Mesodermal cell (in vitro differentiated cells): ENCODE measurements around the gene RNF115.

Experiments used
- H3K27ac ChIP-seq: 2 replicates; pipeline ENCODE4 v1.7.0; 2013; ENCODE audit warnings: mild to moderate bottlenecking, low read depth, low read length, moderate library complexity; ENCODE audit not compliant: severe bottlenecking
- H3K36me3 ChIP-seq: 2 replicates; pipeline ENCODE4 v1.7.1; 2013; ENCODE audit warnings: mild to moderate bottlenecking, low read length, moderate library complexity; ENCODE audit not compliant: control insufficient read depth, insufficient read depth
- H3K4me1 ChIP-seq: one replicate; pipeline ENCODE4 v1.7.1; 2013; ENCODE audit warnings: mild to moderate bottlenecking, low read length; ENCODE audit not compliant: insufficient read depth, control insufficient read depth, poor library complexity, severe bottlenecking
- H3K4me3 ChIP-seq: 2 replicates; pipeline ENCODE4 v1.7.0; 2013; ENCODE audit warnings: low read length, control low read depth, mild to moderate bottlenecking; ENCODE audit not compliant: insufficient read depth, poor library complexity, severe bottlenecking; ENCODE audit errors: extremely low read depth
- H3K9me3 ChIP-seq: 2 replicates; pipeline ENCODE4 v1.7.1; 2013; ENCODE audit warnings: mild to moderate bottlenecking, low read length, moderate library complexity; ENCODE audit not compliant: control insufficient read depth
- WGBS, 2 experiments: methylation state at CpG; one replicate each; pipeline ENCODE4 v1.1.5; 2013; ENCODE audit warnings: missing lambda C conversion rate in 2 of 2; ENCODE audit not compliant: insufficient coverage in 2 of 2; 5-methylcytosine and 5-hydroxymethylcytosine counted together

The RNF115 gene

GRCh38 chr1:145714524-145715111 lies 109.3 kb downstream of the RNF115 start:
- Histone ChIP-seq H3K36me3 (no peaks in the 10 kb centered on the region), H3K4me1 (peaks cover 11% of the 10 kb centered on the region), H3K9me3 (no peaks in the 10 kb centered on the region), H3K4me3 (no peak overlapping the region), H3K27ac (no peak overlapping the region)
- WGBS, 2 experiments = 88 to 92% methylated on average over 5 of the region's 6 CpGs

DNA sequence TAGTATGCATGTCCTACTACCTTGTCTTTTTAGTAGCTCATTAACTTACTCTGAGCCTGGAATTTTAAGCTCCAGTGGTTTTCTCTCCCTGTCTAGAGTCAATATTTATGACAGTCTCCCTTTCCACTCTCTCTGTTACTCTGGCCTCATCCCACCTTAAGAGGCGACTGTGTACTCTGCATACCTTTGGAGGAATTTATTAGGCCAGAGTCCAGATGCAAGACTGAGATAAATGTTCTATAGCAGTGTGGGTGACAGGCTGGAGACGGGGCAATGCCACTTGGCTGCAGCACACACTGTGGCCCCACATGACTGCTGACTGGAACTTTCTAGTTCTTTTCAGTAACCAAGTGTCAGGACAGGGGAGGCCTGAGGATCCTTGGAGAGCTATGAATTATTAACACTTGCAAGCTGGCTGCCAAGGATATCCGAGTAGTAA lies 112.7 kb downstream of the RNF115 start:
- no peaks in the 10 kb centered on the region for H3K36me3 ChIP-seq
- no peak overlapping the region for H3K27ac ChIP-seq
- WGBS, 2 experiments = 76 to 83% methylated on average over 2 of the region's 3 CpGs
- H3K4me1 ChIP-seq = peaks cover 3% of the 10 kb centered on the region
- H3K9me3 ChIP-seq = no peaks in the 10 kb centered on the region
- H3K4me3 ChIP-seq = no peak overlapping the region

DNA sequence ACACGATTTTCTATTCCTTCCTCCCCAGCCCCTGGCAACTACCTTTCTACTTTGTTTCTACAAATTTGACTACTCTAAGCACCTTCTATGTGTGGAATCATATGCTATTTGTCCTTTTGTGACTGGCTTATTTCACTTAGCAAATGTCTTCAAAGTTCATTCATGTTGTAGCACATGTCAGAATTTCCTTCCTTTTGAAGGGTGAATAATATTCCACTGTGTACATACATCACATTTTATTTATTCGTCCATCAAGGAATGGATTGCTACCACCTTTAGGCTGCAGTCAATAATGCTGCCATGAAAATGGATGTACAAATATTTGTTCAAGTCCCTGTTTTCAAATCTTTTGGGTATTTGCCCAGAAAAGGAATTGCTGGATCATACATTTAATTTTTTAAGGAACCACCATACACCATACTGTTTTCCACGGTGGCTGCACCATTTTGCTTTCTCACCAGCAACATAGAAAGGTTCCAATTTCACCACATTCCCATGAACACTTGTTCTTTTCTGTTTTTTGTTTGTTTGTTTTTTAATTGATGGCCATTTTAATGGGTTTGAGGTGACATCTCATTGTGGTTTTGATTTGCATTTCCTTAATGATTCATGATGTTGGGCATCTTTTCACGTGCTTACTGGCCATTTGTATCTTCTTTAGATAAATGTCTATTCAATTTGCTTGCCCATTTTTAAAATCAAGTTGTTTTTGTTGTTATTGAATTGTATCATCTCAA lies 113.4 kb downstream of the RNF115 start:
- H3K9me3 ChIP-seq = no peaks in the 10 kb centered on the region
- WGBS, 2 experiments = 100% methylated on average over 1 to 2 of the region's 4 CpGs
- H3K36me3 ChIP-seq = no peaks in the 10 kb centered on the region
- no peak overlapping the region for H3K27ac ChIP-seq
- H3K4me1 ChIP-seq = peaks cover 3% of the 10 kb centered on the region
- no peak overlapping the region for H3K4me3 ChIP-seq

GRCh38 chr1:145708063-145708462 lies 115.8 kb downstream of the RNF115 start:
- WGBS, 2 experiments = 79 to 81% methylated on average over 6 to 7 of the region's 7 CpGs
- Histone ChIP-seq H3K9me3 (no peaks in the 10 kb centered on the region), H3K4me1 (peaks cover 3% of the 10 kb centered on the region), H3K36me3 (no peaks in the 10 kb centered on the region), H3K27ac (no peak overlapping the region), H3K4me3 (no peak overlapping the region)

DNA sequence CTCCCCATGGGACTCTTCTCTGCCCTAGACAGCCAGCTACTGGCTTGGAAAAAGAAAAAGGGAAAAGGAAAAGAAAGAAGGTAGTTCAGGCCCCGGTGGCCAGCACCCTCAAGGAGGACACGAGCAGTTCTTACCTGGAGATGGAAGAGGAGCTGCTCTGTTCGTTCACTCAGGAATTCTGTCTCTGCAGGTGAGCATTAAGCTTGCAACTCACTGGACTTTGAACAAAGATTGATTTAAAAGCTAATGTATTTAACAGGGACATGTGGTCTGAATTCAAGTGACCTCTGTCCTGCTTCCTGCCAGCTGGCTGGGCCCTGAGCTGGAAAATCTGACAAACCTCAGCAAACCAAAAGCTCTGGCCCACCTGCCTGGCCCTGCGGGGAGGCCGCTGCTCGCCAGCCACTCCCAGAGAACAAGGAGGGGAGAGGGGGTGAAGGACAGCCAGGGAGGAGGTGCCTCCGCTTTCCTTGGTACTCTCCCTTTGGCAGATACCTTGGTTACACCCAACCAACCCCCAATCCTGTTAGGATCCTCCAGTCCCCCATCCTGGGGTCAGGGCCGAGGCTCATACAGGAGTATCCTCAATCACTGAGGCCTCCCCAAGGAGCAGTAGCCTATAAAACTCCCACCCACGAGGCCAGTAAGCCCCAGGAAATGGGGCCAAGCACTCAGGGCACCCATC lies 116.6 kb downstream of the RNF115 start, which contains the start of gene PDZK1:
Gene PDZK1, minus strand, starts transcription at position 186 of the 685 bp plus-strand sequence. CDS start 19,347 bp downstream, outside the sequence.
- Histone ChIP-seq H3K4me1 (peaks cover 3% of the 10 kb centered on the region), H3K4me3 (no peak within 1 kb of the TSS), H3K9me3 (no peaks in the 10 kb centered on the region), H3K36me3 (no peaks in the 10 kb centered on the region), H3K27ac (no peak within 1 kb of the TSS)
- WGBS, 2 experiments = 82 to 89% methylated on average over 7 of the region's 9 CpGs

GRCh38 chr1:145706086-145706664 lies 117.7 kb downstream of the RNF115 start:
- Histone ChIP-seq H3K27ac (no peak overlapping the region), H3K4me1 (peaks cover 3% of the 10 kb centered on the region), H3K36me3 (no peaks in the 10 kb centered on the region), H3K4me3 (no peak overlapping the region), H3K9me3 (no peaks in the 10 kb centered on the region)
- 100% methylated on average over 1 of the region's 2 CpGs; no CpG with 5 or more reads in 1 of the 2 experiments for WGBS, 2 experiments

DNA sequence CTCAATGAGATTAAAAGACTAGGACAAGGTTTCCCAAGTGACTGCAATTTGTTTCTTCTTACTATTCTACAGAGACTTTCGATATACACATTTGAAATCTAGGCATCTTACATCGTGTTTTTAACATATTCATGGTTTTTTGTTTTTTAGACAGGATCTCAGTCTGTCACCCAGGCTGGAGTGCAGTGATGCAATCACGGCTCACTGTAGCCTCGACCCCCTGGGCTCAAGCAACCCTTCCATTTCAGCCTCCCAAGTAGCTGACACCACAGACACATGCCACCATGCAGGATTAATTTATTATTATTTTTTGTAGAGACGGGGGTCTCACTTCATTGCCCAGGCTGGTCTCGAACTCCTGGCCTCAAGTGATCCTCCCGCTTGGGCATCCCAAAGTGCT lies 118.3 kb downstream of the RNF115 start:
- no peak overlapping the region for H3K27ac ChIP-seq
- H3K36me3 ChIP-seq = no peaks in the 10 kb centered on the region
- peaks cover 3% of the 10 kb centered on the region for H3K4me1 ChIP-seq
- 88 to 97% methylated on average over 6 of the region's 7 CpGs for WGBS, 2 experiments
- no peaks in the 10 kb centered on the region for H3K9me3 ChIP-seq
- no peak overlapping the region for H3K4me3 ChIP-seq

- WGBS, 2 experiments = 83 to 84% methylated on average over 6 of the region's 7 CpGs
- H3K4me1 ChIP-seq = peaks cover under 1% of the 10 kb centered on the region
These were observed 121.1 kb downstream of the RNF115 start for GRCh38 chr1:145702826-145703225.

GRCh38 chr1:145702052-145702451 lies 121.8 kb downstream of the RNF115 start:
- no peaks in the 10 kb centered on the region for H3K36me3 ChIP-seq
- no peaks in the 10 kb centered on the region for H3K9me3 ChIP-seq
- no peaks in the 10 kb centered on the region for H3K4me1 ChIP-seq
- H3K4me3 ChIP-seq = no peak overlapping the region
- WGBS, 2 experiments = 71% methylated on average over 2 of the region's 2 CpGs; no CpG with 5 or more reads in 1 of the 2 experiments
- no peak overlapping the region for H3K27ac ChIP-seq

More at GRCh38 chr1:145702826-145703225, 121.1 kb downstream of the RNF115 start:
- Histone ChIP-seq H3K27ac (no peak overlapping the region), H3K4me3 (no peak overlapping the region), H3K9me3 (no peaks in the 10 kb centered on the region), H3K36me3 (no peaks in the 10 kb centered on the region)

GRCh38 chr1:145701306-145701862 lies 122.5 kb downstream of the RNF115 start:
- Histone ChIP-seq H3K4me3 (no peak overlapping the region), H3K4me1 (no peaks in the 10 kb centered on the region), H3K27ac (no peak overlapping the region), H3K36me3 (no peaks in the 10 kb centered on the region), H3K9me3 (no peaks in the 10 kb centered on the region)
- WGBS, 2 experiments = no CpG with 5 or more reads among the region's 2 CpGs
